GM18511 (cell line): Measurements from ENCODE around the gene PTPRG.
A peak's percentile ranks its signal among the peaks of the same experiment; 100 is the strongest.

ENCODE experiments used
- ATAC-seq: cut with Tn5 transposase; IDR thresholded peaks from one replicate; pipeline ENCODE4 v1.9.1; 2021; ENCODE audit warnings: mild to moderate bottlenecking, moderate library complexity; ENCODE audit not compliant: unreplicated experiment

PTPRG gene

GRCh38 chr3:61910732-61911131 is 349.4 kb downstream of the PTPRG start:
- ATAC-seq = no peak

DNA sequence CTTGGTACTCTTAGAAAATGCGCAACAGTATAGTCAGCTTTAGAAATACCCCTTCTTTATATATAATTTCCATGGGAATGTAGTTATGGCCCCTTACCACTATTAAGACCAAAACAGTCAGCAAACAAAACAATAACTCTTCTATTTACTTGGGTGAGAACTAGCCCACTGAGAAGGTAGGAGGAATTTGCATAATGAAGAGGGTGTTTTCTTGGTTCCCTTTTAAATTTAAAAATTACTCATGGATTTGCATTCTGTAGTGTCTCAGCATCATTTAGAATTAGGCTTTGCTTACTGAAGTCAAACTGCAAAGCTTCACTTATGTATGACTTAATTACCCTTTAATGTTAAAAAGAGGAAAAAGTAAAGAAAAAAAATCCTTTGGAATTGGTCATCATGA is 350.8 kb downstream of the PTPRG start:
- ATAC-seq = peak; percentile 91

DNA sequence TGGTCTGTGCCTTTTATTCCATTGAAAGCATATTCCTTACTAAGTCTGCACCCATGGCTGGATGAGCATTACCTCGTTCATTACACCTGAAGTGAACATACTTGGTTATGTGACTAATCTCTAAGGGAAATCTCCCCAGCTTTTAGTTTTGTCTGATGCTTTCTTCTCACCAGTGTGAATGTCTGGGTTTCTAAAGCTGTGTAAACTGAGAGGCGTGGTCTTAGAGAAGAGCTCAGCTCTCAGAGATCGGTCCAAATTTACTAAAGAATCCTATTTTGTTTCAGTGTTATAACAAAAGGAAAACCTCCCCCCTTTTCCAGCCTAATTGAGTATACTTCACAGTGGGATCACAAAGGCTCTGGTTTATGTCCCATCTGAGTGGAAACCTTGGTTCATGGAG is 352.3 kb downstream of the PTPRG start:
- no peak for ATAC-seq

DNA sequence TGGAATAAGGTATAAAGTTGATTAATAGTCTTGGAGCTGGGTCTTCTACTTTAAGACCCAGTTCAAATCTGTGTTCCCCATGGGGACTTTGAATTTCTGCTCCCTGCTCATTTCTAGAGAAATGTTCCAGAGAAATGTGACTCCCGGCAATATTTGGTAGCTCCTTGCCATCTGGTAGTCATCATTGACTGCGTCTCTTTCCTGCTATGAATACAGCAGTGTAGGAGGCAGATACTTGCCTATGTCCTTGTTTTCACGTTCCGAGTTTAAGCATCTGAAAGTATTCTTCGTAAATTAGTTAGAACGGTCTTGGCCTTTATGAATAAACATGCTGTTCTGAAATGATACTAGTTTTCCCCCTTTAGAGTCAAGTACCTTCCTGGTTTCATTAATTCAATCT is 352.9 kb downstream of the PTPRG start:
- no peak for ATAC-seq

DNA sequence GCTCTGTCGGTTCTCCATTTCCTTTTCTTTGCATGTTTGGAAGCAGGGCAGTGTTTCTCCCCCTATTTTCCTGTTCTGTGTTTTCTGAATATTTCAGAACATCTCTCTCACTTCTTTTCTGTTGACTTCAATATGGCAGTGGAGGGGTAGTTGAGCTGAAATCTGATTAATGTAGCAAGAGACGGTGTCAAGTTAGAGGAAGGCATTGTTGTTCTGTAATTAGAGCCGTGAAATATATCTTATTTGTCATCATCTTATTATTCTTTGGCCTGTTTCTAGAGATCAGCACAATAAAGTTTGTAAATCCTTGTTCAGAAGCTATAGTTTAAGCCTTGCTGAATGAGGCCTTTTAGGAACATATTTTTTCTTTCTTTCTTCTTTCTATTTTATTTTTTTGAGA is 353.9 kb downstream of the PTPRG start:
- ATAC-seq = no peak

GRCh38 chr3:61919371-61919770 is 358.0 kb downstream of the PTPRG start:
- ATAC-seq = no peak

DNA sequence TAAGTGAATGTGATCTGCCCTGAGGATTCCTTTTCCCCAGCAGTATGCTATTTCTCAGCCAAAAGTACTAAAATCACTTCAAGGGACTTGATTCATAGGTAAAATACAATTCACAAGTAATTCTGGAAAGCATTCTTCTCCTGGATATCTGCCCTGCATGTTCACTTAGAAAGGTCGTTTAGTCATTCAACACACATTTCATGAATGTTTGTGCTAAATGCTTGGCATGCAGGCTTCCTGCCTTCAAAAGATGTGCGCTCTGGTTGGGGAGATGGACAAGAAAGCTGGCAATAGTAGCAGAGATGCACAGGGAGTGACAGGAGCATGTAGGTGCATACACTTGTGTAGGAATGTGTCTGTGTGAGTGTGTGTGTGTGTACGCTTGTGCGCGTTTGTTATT is 360.7 kb downstream of the PTPRG start:
- no peak for ATAC-seq

- ATAC-seq = no peak
Observed at GRCh38 chr3:61924090-61924735, 362.8 kb downstream of the PTPRG start.

DNA sequence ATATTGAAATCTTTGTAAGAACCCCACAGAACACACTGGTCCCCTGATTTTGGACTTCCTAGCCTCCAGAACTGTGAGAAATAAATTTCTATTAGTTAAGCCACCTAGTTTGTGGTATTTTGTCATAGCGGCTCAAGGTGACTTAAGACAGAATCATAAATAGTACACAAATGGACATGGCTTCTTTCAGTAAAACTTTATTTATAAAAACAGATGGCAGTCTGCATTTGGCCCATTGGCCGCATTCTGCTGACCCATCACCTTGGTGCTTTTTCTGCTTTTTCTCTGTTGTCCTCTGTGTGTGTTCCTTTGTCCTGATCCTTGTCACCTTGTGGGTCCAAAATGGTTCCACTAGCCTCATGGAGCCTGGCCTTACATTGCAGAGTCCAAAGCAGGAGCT is 363.6 kb downstream of the PTPRG start:
- ATAC-seq = no peak

DNA sequence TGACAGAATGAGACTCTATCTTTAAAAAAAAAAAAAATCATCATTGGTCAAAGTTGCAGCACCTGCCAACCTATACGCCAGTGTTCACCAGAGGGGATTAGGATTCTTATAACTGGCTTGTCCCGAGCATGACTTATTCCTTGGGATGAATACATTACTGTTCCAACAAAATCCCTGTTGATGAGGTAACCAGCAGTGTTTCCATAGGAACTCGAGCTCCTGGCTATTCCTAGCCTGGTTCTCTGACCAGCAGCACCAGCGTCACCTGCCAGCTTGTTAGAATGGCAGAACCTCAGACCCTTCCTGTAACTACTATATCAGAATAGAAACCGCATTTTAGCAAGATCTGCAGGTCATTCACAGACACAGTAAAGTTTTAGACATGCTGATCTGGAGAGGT is 364.4 kb downstream of the PTPRG start:
- no peak for ATAC-seq

- no peak for ATAC-seq
Observed at GRCh38 chr3:61926923-61927322, 365.6 kb downstream of the PTPRG start.

DNA sequence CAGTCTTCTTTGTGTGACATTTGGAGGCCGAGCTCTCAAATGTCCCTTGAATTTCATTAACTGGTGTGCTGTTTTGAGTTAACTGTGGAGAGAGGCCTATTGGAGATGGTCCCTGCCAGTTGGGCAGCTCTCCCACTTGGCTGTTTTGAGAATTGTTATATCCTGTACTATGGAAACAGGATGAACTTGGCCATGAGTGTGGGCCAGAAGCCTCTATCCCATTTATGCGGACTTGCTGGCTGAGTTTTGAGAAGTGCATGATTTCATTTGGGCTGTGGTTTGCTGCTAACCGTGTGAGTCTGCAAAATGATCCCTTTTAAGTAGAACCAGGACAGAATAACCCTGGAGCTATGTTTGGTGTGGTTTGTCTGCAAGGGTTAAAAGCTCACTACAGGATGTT is 366.0 kb downstream of the PTPRG start:
- no peak for ATAC-seq

DNA sequence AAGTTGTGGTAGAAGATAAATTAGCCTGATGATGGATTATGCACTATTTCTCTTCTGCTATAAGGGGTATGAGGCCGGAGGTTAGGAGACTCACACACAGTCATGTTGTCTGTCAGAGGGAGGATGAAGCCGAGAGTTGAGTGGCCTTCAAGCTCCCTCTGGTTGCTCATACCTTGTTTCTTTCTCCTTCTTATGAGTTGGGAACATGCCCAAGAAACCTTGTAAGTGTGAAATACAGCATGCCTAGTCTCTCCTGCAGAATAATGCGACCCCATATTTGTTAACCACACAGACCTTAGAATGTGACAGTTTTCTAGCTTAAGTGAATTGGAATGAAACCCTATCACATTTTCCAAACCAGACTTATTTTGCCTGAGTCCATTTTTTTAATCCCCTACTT is 366.7 kb downstream of the PTPRG start:
- no peak for ATAC-seq

DNA sequence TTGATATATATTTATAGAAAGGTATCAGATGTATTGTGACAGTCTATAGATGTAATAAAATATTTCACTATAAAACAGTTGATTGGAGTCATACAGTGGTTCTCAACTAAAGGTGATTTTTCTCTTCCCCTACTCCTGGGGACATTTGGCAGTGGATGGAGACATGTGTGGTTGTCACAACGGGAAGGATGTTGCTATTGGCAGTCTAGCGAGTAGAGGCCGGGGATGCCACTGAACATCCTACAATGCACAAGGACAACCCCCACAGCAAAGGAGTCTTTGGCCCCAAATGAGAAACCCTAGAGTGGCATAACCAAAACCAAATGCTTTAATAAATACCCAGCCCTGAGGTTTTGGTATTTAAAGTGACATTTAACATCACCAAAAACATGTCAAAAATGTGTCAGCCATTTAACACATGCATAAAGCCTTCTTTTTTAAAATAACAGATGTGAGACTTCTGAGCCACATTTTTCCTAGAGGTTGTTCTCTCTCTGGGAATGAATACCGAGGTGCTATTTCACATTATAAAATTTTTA is 367.5 kb downstream of the PTPRG start:
- no peak for ATAC-seq

DNA sequence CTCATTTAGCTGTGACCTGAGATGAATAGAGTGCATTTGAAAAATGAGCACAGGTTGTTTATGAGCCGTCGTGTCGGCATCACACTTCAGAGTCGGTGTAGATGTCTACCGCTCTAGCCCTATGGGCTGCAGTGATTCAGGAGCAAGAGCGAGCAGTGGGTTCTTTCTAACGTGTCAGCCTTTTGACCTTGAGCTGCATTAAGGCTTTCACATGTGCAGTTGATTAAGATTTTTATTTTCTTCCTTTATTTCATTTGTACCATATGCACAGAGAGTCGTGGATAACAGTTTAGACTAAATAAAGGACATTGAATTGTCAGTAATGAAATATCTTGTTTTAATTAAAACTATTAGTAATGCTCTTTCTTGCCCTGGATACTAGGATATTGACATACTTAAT is 368.2 kb downstream of the PTPRG start:
- no peak for ATAC-seq

DNA sequence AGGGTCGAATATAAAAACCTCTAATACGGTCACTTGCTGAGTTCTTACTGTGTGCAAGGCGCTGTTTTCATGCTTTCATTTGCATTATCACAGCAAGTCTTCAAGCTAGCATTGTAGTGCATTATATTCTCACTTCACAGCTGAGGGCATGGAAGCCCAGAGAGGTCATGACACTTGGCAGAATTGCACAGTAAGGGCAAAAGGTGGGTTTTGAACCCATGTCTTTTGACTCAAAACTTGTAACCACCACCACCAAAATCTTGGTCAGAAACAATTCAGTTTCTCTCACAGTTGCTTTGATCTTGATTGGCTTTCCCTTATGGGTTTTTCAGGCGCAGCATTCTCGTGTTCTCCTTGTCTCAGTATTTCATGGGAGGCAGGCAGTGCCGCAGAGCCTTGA is 371.1 kb downstream of the PTPRG start:
- no peak for ATAC-seq

DNA sequence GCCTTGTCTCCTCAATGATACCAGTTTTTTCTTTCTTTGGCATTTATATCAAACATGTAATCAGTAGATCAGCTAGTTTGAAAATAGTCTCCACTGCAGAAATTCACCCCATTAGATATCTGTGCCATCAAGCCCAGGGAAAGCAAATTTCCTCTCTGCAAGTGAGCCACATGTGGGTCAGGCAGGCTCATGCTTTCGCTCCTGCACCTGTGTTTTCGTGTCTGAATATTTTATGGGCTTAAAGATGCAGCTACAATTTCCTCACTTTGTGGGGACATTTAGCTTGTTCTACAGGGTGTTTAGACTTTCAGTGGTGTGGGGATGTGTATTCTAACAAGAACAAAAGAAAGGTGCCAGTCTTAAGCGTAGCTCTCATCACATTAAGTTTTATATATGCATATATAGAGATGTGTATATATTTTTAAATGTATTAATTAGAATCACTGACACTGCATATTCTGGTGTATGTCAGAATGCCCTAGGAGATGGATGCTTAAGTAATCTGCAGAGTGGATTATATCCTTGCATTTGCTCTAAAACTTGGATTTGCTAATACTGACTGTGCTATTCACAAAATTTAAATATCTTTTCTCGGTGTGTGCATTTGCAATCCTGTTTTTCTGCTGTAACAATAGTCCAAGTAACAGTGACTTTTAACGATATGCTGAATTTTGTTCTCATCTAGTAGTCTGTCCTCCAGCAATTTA is 372.6 kb downstream of the PTPRG start:
- no peak for ATAC-seq

DNA sequence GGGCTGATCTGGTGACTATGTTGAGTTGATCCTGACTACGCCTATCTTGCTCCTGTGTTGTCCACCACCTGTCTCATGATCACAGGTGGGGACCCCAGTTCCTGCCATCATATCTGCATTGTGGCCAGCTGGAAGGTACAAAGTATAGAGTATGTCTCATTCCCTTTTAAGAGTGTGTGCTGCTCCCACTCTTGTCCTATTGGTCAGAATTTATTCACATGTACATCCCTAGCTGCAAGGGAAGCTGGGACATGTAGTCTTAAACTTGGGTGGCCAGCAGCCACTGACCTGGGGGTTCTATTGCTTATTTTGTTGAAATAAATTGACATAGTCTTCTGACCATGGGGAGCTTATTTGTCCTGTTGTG is 373.1 kb downstream of the PTPRG start:
- no peak for ATAC-seq

- no peak for ATAC-seq
Observed at GRCh38 chr3:61935814-61936213, 374.4 kb downstream of the PTPRG start.

DNA sequence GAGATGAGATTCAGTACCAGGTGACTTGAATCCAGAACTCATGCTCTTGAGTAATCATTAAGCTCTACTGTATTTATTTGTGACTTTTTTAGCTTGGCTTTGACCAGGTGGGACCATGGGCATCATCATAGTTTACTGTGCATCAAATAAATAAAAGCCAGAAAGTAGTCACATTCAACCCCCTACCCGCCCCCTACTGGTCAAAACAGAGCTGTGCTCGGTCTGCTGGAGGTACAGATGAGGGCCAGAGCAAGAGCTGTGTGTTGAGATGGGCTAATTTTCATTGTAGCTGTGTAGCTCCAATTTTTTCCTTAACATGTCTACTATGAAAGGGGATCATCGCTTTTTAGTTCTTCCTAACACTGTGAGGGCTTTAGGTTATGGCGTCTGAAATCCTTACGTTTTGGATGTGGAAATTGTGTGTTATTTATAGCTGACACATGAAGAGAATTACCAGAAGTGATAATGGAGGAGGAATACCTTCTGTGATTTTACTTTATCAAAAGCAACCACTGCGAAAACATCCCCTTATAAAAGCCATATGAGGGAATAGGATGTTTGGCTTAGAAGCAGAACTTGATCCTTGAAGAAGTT is 375.1 kb downstream of the PTPRG start:
- ATAC-seq = no peak

GRCh38 chr3:61937477-61937876 is 376.1 kb downstream of the PTPRG start:
- ATAC-seq = no peak

- ATAC-seq = no peak
Observed at GRCh38 chr3:61938878-61939549, 377.6 kb downstream of the PTPRG start.
